Activated T-helper 9 cell treated with anti-CD3 and anti-CD28 coated beads, Interleukin-2, amount 50 U/mL, for 16 hours (primary cell): ENCODE data around the gene PLEKHS1.
"Not testable (repeated sequence)": the region's sequence is repeated elsewhere in the genome, so short reads cannot be mapped to it uniquely, and the experiment has no call there.

Experiments used
- DNase-seq: peaks from one replicate; pipeline ENCODE4 v3.0.0-alpha.2; 2020; ENCODE audit warnings: low read depth

PLEKHS1 gene

GRCh38 chr10:113740850-113741249, 10.6 kb upstream of the PLEKHS1 start:
- no peak for DNase-seq

- DNase-seq, result no peak
Observed at GRCh38 chr10:113742466-113742865, 9.0 kb upstream of the PLEKHS1 start.

- no peak for DNase-seq
Observed at GRCh38 chr10:113743594-113743993, 7.9 kb upstream of the PLEKHS1 start.

- no peak for DNase-seq
Observed at GRCh38 chr10:113745374-113745773, 6.1 kb upstream of the PLEKHS1 start.

GRCh38 chr10:113746217-113746957, 5.1 kb upstream of the PLEKHS1 start:
- no peak for DNase-seq

- no peak for DNase-seq
Observed at GRCh38 chr10:113752553-113752952, 1.1 kb downstream of the PLEKHS1 start.

- DNase-seq, result no peak
Observed at GRCh38 chr10:113753020-113753692, 1.7 kb downstream of the PLEKHS1 start.

- no peak for DNase-seq
Observed at GRCh38 chr10:113754125-113754524, 2.6 kb downstream of the PLEKHS1 start.

- no peak for DNase-seq
Observed at GRCh38 chr10:113754768-113755167, 3.3 kb downstream of the PLEKHS1 start.

GRCh38 chr10:113756940-113757543, 5.6 kb downstream of the PLEKHS1 start:
- DNase-seq, result no peak

- no peak for DNase-seq
Observed at GRCh38 chr10:113762083-113762482, 10.6 kb downstream of the PLEKHS1 start.

GRCh38 chr10:113764582-113764981, 13.1 kb downstream of the PLEKHS1 start:
- no peak for DNase-seq

GRCh38 chr10:113765910-113766309, 14.4 kb downstream of the PLEKHS1 start:
- no peak for DNase-seq

GRCh38 chr10:113767222-113767621, 15.7 kb downstream of the PLEKHS1 start:
- DNase-seq, result no peak

- DNase-seq, result no peak
Observed at GRCh38 chr10:113770346-113770745, 18.9 kb downstream of the PLEKHS1 start.

- not testable (repeated sequence) for DNase-seq
Observed at GRCh38 chr10:113771131-113771530, 19.6 kb downstream of the PLEKHS1 start.

- DNase-seq, result no peak
Observed at GRCh38 chr10:113775686-113776294, 24.3 kb downstream of the PLEKHS1 start.

GRCh38 chr10:113776553-113776952, 25.1 kb downstream of the PLEKHS1 start:
- no peak for DNase-seq

- no peak for DNase-seq
Observed at GRCh38 chr10:113780681-113781250, 29.3 kb downstream of the PLEKHS1 start.

- no peak for DNase-seq
Observed at GRCh38 chr10:113782367-113782766, 30.9 kb downstream of the PLEKHS1 start.

- DNase-seq, result no peak
Observed at GRCh38 chr10:113782986-113783704, 31.7 kb downstream of the PLEKHS1 start.

GRCh38 chr10:113788604-113789083, 37.2 kb downstream of the PLEKHS1 start:
- DNase-seq, result no peak
